GM23338 (cell line): ENCODE data around the gene MAPK14. TPM values are rescaled to one million over a fixed set of nuclear protein-coding genes. Genes with fewer than 3 reads are reported as not detected.
A peak's percentile ranks its signal among the peaks of the same experiment; 100 is the strongest.

ENCODE experiments used
- ATAC-seq: fragments of 200-7000 bp; cut with Tn5 transposase; 3 replicates; pipeline ENCODE4 v1.9.1; 2020
- DNase-seq: peaks from one replicate; pipeline ENCODE4 v3.0.0-alpha.2; 2015; ENCODE audit warnings: low spot score
- H2AFZ ChIP-seq: fragments of 200-600 bp; sonication (generic); 2 replicates; pipeline ENCODE4 v1.8.0; 2016; ENCODE audit warnings: antibody characterized with exemption, mild to moderate bottlenecking, moderate library complexity
- H3F3A ChIP-seq: fragments of 200-600 bp; sonication (generic); replicated peaks from 2 replicates; pipeline ENCODE4 v1.8.0; 2017; ENCODE audit warnings: antibody characterized with exemption, mixed run types, low read depth
- H3K27ac ChIP-seq: fragments of 200-600 bp; sonication (generic); 2 replicates; pipeline ENCODE4 v1.6.1; 2016; ENCODE audit warnings: low read depth
- H3K27me3 ChIP-seq: fragments of 200-600 bp; sonication (generic); 2 replicates; pipeline ENCODE4 v1.8.0; 2016; ENCODE audit warnings: mild to moderate bottlenecking, mixed run types, moderate library complexity; ENCODE audit not compliant: insufficient read depth
- H3K36me3 ChIP-seq: fragments of 200-600 bp; sonication (generic); 2 replicates; pipeline ENCODE4 v1.8.0; 2016; ENCODE audit warnings: mild to moderate bottlenecking; ENCODE audit not compliant: insufficient read depth
- H3K4me1 ChIP-seq: fragments of 200-600 bp; sonication (generic); 2 replicates; pipeline ENCODE4 v1.8.0; 2016; ENCODE audit warnings: mild to moderate bottlenecking, moderate library complexity; ENCODE audit not compliant: insufficient read depth
- H3K4me2 ChIP-seq: fragments of 200-600 bp; sonication (generic); 2 replicates; pipeline ENCODE4 v1.7.1; 2017; ENCODE audit warnings: mixed run types
- H3K4me3 ChIP-seq: fragments of 200-600 bp; sonication (generic); 2 replicates; pipeline ENCODE4 v1.6.1; 2016; ENCODE audit warnings: mixed run types
- H3K79me2 ChIP-seq: fragments of 200-600 bp; sonication (generic); replicated peaks from 2 replicates; pipeline ENCODE4 v1.8.0; 2017; ENCODE audit warnings: mild to moderate bottlenecking; ENCODE audit not compliant: insufficient read depth
- H3K9me2 ChIP-seq: fragments of 200-600 bp; sonication (generic); 2 replicates; pipeline ENCODE4 v1.8.0; 2017; ENCODE audit not compliant: insufficient read depth
- H4K20me1 ChIP-seq: fragments of 200-600 bp; sonication (generic); replicated peaks from 2 replicates; pipeline ENCODE4 v1.8.0; 2017; ENCODE audit warnings: mild to moderate bottlenecking; ENCODE audit not compliant: insufficient read depth
- H3K27ac Mint-ChIP-seq: 2 replicates; pipeline ENCODE4 v1.8.0; 2020; ENCODE audit warnings: inconsistent platforms, mild to moderate bottlenecking, moderate library complexity, mixed read lengths
- H3K27me3 Mint-ChIP-seq: 3 replicates; pipeline ENCODE4 v1.8.0; 2022; ENCODE audit warnings: low read depth, mild to moderate bottlenecking, moderate library complexity, mixed read lengths, inconsistent platforms; ENCODE audit not compliant: insufficient read depth, poor library complexity
- H3K36me3 Mint-ChIP-seq: 3 replicates; pipeline ENCODE4 v1.8.0; 2021; ENCODE audit warnings: low read depth, mild to moderate bottlenecking, inconsistent platforms, moderate library complexity, mixed read lengths
- H3K4me1 Mint-ChIP-seq: 3 replicates; pipeline ENCODE4 v1.8.0; 2020; ENCODE audit warnings: mild to moderate bottlenecking, inconsistent platforms, mixed read lengths
- H3K4me3 Mint-ChIP-seq: 3 replicates; pipeline ENCODE4 v1.8.0; 2021; ENCODE audit warnings: moderate library complexity, mild to moderate bottlenecking, inconsistent platforms, mixed read lengths
- H3K9me3 Mint-ChIP-seq: 3 replicates; pipeline ENCODE4 v1.8.0; 2020; ENCODE audit warnings: moderate library complexity, mild to moderate bottlenecking, inconsistent platforms, mixed read lengths
- CREB1 ChIP-seq: fragments of 250-450 bp; sonication (Bioruptor Pico); IDR thresholded peaks from 2 replicates; pipeline ENCODE4 v1.5.0; 2020; ENCODE audit warnings: low read depth, mild to moderate bottlenecking, moderate library complexity
- ETS1 ChIP-seq: IDR thresholded peaks from 2 replicates; pipeline ENCODE4 v1.6.1; 2016; ENCODE audit warnings: antibody characterized with exemption
- EZH2 ChIP-seq: fragments of 200-600 bp; sonication (generic); IDR thresholded peaks from one replicate; pipeline ENCODE4 v1.8.0; 2017; ENCODE audit warnings: antibody characterized with exemption, mild to moderate bottlenecking, low read depth; ENCODE audit not compliant: unreplicated experiment
- EZH2phosphoT487 ChIP-seq: fragments of 200-600 bp; sonication (generic); IDR thresholded peaks from one replicate; pipeline ENCODE4 v1.8.1; 2018; ENCODE audit warnings: antibody characterized with exemption; ENCODE audit not compliant: unreplicated experiment
- POLR2AphosphoS5 ChIP-seq: IDR thresholded peaks from 2 replicates; pipeline ENCODE4 v1.6.1; 2016; ENCODE audit warnings: antibody characterized with exemption, low read depth
- REST ChIP-seq: IDR thresholded peaks from one replicate; pipeline ENCODE4 v1.6.1; 2018; ENCODE audit warnings: antibody characterized with exemption; ENCODE audit not compliant: unreplicated experiment
- STAT1 ChIP-seq: IDR thresholded peaks from one replicate; pipeline ENCODE4 v1.6.1; 2016; ENCODE audit warnings: antibody characterized with exemption; ENCODE audit not compliant: unreplicated experiment
- ZNF114 ChIP-seq: fragments of 250-450 bp; sonication (Bioruptor Pico); IDR thresholded peaks from 2 replicates; pipeline ENCODE4 v1.5.0; 2020; ENCODE audit warnings: mild to moderate bottlenecking, moderate library complexity
- polyA plus RNA-seq: library from polyadenylated mRNA; unstranded; fragments of >200 nt; fragmentation: Nextera tagmentation; extraction: Ambion mirVana; gene quantifications from 2 replicates; pipeline ENCODE4 v1.2.1, GENCODE V29; 2016
- total RNA-seq: library from RNA; depleted of rRNA; stranded (reverse); fragments of >200 nt; shearing (Covaris generic); gene quantifications from 2 replicates; pipeline ENCODE4 v1.2.3, GENCODE V29; 2014

Gene MAPK14
- total and polyA plus RNA-seq, 2 experiments from 2014 or later = 8.8 to 44.5 TPM

- H3K27me3 Mint-ChIP-seq = no peaks in the 10 kb centered on the region
- no peak for TF ChIP-seq CREB1 (CRISPR knock-in tag)
- Histone ChIP-seq H3K79me2 (peaks cover 100% of the 10 kb centered on the region), H3K9me2 (no peaks in the 10 kb centered on the region), H4K20me1 (peaks cover 24% of the 10 kb centered on the region), H3K27me3 (no peaks in the 10 kb centered on the region), H3K4me1 (peaks cover 20% of the 10 kb centered on the region), H3K4me3 (no peak overlapping the region), H3K27ac (no peak overlapping the region), H2AFZ (no peak overlapping the region), H3K4me2 (no peak overlapping the region), H3K36me3 (no peaks in the 10 kb centered on the region), H3F3A (no peaks in the 10 kb centered on the region)
- ATAC-seq = no peak
- H3K27ac Mint-ChIP-seq = no peak overlapping the region
- DNase-seq = no peak
- no peak overlapping the region for H3K4me3 Mint-ChIP-seq
- peaks cover 9% of the 10 kb centered on the region for H3K4me1 Mint-ChIP-seq
- peaks cover 4% of the 10 kb centered on the region; the same call in 1 of the 3 replicates for H3K36me3 Mint-ChIP-seq
- no peaks in the 10 kb centered on the region for H3K9me3 Mint-ChIP-seq
Measured at GRCh38 chr6:36035225-36035624, 7.6 kb downstream of the MAPK14 start.

GRCh38 chr6:36038120-36038876 lies 10.7 kb downstream of the MAPK14 start:
- Histone ChIP-seq H3K4me3 (no peak overlapping the region), H3K27ac (no peak overlapping the region), H4K20me1 (peaks cover 16% of the 10 kb centered on the region), H3F3A (no peaks in the 10 kb centered on the region), H3K9me2 (no peaks in the 10 kb centered on the region), H3K27me3 (no peaks in the 10 kb centered on the region), H2AFZ (no peak overlapping the region), H3K4me1 (peaks cover 17% of the 10 kb centered on the region), H3K36me3 (no peaks in the 10 kb centered on the region), H3K79me2 (peaks cover 100% of the 10 kb centered on the region), H3K4me2 (no peak overlapping the region)
- Mint-ChIP-seq H3K9me3 (no peaks in the 10 kb centered on the region), H3K4me3 (no peak overlapping the region), H3K27me3 (no peaks in the 10 kb centered on the region), H3K36me3 (peaks cover 4% of the 10 kb centered on the region; the same call in 1 of the 3 replicates), H3K4me1 (peaks cover 11% of the 10 kb centered on the region), H3K27ac (peak overlapping the region; percentile 22)
- DNase-seq = no peak
- ATAC-seq = peak; percentile 64
- no peak for TF ChIP-seq ETS1
- TF ChIP-seq POLR2AphosphoS5 = no peak

GRCh38 chr6:36039112-36039511 lies 11.5 kb downstream of the MAPK14 start:
- Histone ChIP-seq H3F3A (no peaks in the 10 kb centered on the region), H3K9me2 (no peaks in the 10 kb centered on the region), H3K4me1 (peaks cover 11% of the 10 kb centered on the region), H4K20me1 (peaks cover 18% of the 10 kb centered on the region), H3K36me3 (no peaks in the 10 kb centered on the region), H2AFZ (no peak overlapping the region), H3K4me3 (no peak overlapping the region), H3K79me2 (peaks cover 100% of the 10 kb centered on the region), H3K27ac (no peak overlapping the region), H3K27me3 (no peaks in the 10 kb centered on the region), H3K4me2 (no peak overlapping the region)
- peaks cover 4% of the 10 kb centered on the region; the same call in 1 of the 3 replicates for H3K36me3 Mint-ChIP-seq
- no peak for ATAC-seq
- H3K9me3 Mint-ChIP-seq = no peaks in the 10 kb centered on the region
- H3K27me3 Mint-ChIP-seq = no peaks in the 10 kb centered on the region
- no peak for DNase-seq
- no peak overlapping the region; the same call in 1 of the 2 replicates for H3K27ac Mint-ChIP-seq
- H3K4me3 Mint-ChIP-seq = no peak overlapping the region
- H3K4me1 Mint-ChIP-seq = peaks cover 8% of the 10 kb centered on the region; the same call in 2 of the 3 replicates
- TF ChIP-seq CREB1 (CRISPR knock-in tag) (no peak), ZNF114 (CRISPR knock-in tag) (no peak), STAT1 (no peak), EZH2 (no peak), REST (no peak), EZH2phosphoT487 (no peak), POLR2AphosphoS5 (no peak)
